HuH-7 (cell line): Measurements from ENCODE around the gene RPLP1.

Experiments used
- DNase-seq: peaks from one replicate; pipeline ENCODE4 v3.0.0; 2011; ENCODE audit warnings: low spot score

The RPLP1 gene

DNA sequence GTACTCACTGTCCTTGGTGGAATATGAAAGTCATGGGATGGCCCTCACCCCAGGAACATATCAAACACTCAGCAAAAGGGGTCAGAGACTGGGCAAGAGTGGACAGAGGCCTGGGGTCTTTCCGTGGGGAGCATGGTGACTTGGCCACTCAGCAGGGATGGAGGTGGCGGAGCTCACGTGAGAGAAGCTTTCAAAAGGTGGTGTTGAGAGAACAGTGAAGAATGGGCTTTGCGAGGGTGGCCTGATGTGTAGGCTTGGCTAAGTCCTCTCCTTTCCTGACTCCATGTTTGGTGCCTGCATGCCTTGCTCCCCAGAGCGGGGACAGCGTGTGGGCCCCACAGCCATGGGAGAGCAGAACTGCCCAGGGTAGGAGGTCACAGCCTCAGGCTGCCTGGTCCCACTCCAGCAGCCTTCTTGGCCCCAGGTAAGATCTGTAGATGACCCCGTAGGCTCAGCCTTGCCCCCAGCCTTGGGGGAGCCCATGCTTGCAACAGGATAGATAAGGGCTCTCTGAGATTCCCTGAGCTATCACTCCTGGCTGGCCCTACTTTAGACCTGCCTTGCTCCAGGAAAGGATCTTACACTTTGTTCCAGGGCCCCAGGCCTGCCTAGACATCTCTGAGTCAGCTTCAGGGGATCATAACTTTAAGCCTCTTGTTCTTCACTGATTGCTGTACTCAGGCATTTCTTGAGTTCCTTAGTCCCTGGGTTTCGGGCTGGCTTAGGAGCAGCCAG, 17.0 kb downstream of the RPLP1 start:
- DNase-seq: no peak

DNA sequence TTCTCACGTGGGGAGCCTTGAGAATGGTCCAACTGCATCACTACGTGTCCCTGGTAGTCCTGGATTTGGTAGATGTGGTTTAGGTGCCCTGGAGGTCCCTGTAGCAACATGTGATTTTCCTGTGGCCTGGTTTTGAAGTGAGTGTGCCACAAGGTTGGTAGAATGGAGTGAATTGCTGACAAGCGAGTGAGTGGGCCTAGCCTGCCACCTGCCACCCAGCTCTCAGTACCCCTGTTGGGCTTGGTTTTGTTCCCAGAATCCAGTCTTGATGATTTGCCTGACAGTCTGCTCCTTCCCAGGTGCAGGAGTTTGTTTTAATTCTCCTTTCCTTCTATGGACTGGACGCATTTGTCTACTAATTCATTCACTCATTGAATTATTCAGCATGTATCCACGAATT, 19.4 kb downstream of the RPLP1 start:
- DNase-seq: no peak

DNA sequence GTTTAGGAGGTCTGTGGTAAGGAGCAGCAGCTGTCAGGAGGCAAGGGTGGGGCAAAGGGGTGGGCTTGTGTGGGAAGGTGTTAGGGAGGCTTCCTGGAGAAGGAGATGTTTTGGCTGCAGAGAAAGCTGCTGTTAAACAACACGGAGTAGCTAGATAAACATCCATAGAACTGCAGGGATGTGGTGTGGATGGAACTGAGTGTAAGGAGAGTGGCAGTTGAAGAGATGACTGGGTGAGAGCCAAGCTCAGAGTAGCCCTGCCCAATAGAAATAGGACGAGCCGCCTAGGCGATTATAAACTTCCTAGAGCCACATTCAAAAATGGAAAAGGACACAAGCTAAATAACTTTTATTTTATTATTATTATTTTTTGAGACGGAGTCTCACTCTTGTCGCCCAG, 19.9 kb downstream of the RPLP1 start:
- no peak for DNase-seq

- no peak for DNase-seq
Observed at GRCh38 chr15:69474291-69474690, 21.7 kb downstream of the RPLP1 start.

DNA sequence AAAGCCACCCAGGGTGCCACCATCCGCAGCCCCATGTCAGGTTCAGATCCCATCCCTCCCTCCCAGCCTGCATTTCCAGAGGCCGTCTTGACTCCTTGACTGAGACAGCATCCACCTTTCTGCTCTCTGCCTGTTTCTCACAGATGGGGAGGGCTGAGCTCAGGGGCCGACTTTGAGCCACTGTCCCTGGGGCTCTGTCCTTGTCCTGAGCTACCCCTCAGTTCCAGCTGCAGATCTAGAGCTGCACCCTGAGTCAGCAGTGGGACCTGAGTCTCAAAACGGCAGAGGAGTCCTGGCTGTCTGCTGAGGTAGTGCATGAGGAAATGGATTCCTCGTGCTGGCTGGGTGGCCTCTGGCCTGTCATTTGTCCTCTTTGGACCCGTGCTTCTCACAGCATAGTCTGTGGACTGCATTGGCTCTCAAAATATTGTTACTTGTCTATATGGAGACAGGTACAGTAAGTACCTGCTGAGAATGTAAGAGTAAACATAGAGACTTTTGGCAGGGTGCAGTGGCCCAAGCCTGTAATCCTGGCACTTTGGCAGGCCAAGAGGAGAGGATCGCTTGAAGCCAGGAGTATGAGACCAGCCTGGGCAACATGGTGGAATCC, 22.3 kb downstream of the RPLP1 start:
- DNase-seq: no peak

DNA sequence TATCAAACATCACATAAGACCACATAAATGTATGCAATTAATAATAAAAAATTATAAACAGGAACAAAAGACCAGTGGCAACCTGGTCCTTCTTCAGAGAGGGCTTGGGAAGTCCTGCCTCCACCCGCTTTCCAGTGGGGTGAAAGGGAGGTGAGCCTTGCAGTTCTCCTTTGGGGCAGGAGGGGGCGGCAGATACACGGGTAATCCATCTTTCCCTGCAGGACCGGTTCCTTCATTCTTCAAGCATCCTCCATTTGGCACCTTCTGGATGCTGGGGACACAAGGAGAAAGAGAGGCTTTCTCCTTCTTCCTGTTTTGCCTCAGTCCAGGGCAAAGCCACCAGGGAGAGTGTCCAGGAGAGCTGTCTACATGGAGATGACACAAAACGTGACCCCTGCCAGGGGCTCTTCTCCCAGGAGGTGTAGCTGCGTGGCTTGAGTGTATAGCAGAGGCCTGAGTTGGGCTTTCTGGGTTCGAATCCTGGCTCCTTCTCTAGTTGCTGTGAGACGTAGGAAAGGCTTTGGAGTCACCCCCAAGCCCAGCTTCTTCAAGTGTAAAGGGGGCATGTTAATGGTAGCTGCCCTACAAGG, 23.2 kb downstream of the RPLP1 start:
- DNase-seq: peak; percentile 89

DNA sequence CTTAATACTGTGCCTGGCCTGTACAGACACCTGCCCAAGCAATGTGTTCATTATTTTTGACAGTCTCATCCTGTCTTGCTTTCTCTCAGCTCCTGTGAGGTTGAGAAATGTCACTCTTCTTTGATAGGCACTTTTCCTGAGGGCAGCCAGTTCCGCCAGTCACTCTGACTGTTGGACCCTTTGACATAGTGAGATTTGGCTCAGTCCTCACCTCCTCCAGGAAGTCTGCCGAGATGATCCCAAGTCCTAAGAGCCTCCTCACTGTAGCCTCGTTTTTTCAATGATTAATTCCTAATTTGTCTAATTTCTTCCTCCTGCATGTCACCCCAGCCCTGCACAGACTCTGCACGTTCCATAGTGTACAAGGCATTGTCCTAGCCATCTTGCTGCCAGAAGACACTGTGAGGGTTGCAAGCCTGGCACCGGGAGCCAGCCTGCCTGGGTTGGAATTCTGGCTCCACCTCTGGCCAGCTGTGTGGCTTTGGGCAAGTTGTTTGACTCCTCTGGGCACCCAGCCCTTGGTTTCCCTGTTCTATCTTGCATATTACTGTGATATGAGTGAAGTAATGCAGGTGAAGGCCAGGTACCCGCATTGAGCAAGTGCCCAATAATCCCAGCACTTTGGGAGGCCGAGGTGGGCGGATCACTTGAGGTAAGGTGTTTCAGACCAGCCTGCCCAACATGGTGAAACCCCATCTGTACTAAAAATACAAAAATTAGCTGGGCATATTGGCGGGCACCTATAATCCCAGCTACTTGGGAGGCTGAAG, 24.3 kb downstream of the RPLP1 start:
- DNase-seq: no peak

- DNase-seq: peak; percentile 89
Observed at GRCh38 chr15:69478259-69478781, 25.7 kb downstream of the RPLP1 start.

GRCh38 chr15:69479081-69479480, 26.5 kb downstream of the RPLP1 start:
- DNase-seq: no peak

- no peak for DNase-seq
Observed at GRCh38 chr15:69479971-69480370, 27.4 kb downstream of the RPLP1 start.

DNA sequence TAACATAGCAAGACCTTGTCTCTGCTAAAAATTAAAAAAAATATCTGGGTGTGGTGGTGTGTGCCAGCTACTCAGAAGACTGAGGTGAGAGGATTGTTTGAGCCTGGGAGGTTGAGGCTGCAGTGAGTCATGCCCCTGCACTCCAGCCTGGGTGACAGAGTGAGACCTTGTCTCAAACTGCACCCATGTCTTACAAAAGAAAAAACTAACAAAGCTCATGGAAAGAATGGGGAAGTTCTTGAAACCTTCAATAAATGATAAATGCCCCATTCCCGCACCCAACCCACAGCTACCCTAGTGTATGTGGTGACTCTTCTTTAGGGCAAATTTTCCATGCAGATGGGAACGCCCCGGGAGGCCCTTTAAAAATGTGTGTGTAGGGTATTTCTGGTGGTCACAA, 28.3 kb downstream of the RPLP1 start:
- no peak for DNase-seq

DNA sequence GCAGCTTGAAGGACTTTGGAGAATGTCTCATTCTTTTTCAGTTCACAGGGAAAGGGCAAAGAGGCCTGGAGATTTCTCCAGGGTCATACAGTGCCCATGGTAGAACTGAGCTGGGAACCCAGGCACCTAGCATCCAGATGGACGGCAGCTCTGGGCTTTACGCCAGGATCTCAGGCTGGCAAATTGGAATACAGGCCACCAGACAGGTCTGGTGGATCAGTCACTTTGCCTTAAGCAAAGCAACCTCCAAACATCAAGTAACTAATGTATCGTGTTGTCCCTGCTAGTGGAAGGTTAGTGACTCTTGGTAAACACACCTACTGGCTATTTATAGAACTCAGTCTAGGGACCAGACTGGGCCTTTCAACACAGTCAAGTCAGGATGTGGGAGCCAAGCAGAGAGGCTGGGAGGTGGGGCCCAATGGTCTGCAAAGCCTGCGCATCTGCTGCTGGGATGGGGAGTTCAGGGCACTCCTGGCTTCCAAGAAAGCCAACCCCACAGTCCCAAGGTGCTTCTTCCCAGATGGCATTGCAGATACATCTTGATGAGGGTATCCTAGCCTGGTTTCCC, 30.2 kb downstream of the RPLP1 start:
- DNase-seq: no peak

DNA sequence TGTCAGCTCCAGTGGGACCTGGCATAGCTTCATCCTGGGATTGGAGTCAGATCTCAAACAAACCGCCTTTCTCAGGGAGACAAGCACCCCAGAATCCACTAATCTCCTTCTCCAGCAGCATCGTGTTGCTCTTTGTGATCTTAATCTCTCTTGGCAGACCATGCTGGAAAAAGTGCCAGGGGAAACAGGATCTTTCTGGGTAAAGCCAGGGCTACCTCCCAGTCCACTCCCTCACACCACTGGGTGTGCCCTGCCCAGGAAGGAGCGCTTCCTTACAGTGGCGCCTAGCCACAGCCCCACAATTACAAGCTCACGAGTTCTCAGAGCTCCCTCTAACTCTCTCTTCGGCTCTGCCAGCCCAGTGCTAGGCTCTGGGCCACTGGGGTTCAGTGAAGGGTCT, 32.2 kb downstream of the RPLP1 start:
- DNase-seq: no peak

- no peak for DNase-seq
Observed at GRCh38 chr15:69486481-69487110, 34.0 kb downstream of the RPLP1 start.

DNA sequence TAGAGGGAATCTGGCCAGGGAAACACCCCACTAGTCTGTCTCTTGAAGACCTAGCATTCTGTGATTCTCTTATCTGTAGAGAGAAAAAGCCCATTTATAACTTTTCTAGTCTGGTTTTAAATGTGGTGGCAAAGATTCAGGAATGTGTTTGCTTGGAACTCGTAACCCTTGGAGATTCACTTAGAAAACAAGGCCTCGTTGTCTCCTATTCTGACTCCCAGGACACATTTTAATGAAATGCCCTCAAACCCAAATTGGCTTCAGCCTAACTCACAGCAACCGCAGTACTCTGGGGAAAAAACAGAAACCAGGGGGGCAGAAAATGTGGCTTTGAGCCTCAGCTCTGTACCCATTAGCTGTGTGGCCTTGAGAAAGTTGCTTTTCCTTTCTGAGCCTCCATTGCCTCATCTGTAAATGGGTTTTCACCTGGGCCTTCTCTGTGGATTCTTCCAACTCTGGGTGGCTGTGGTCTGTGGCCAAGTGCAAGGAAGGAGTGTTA, 36.5 kb downstream of the RPLP1 start:
- no peak for DNase-seq

GRCh38 chr15:69490356-69491037, 37.9 kb downstream of the RPLP1 start:
- no peak for DNase-seq

GRCh38 chr15:69491038-69491505, 38.5 kb downstream of the RPLP1 start:
- no peak for DNase-seq

DNA sequence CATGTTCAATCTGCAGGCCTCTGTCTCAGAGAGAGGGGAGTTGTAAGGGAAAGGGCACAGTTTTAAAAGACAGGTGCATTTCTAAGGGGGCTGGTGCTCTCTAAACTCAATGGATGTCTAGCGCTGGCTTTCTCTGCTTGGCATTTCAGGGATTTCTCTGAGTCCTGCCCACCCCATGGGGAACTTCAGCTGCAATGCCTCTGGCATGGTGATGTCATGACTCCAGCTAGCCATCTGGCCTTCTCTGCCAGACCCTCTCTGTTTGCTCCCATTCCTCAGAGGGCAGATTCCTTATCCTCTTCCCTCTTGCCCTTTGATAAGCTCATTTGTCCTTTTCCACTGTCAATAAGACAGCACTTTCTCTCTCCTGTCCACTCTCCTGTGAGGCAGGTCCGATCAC, 40.8 kb downstream of the RPLP1 start:
- DNase-seq: no peak

DNA sequence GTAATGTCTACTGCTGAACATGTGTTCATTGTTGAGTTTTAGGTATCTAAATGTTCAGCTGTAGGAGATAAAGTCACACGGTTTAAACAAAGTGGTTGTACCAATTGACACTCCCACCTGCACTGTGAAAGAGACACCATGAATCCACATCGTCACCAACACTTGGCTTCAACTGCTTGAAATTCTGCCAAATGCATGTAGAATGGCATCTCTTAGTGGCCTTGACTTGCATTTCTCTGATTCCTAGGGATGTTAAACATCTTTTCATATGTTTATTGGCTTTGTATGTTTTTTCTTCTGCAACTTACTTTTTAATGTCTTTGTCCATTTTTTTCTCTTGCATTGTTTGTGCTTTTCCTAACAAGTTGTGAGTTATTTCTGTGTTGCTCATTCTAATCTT, 43.4 kb downstream of the RPLP1 start:
- no peak for DNase-seq

- DNase-seq: no peak
Observed at GRCh38 chr15:69497076-69497475, 44.5 kb downstream of the RPLP1 start.

DNA sequence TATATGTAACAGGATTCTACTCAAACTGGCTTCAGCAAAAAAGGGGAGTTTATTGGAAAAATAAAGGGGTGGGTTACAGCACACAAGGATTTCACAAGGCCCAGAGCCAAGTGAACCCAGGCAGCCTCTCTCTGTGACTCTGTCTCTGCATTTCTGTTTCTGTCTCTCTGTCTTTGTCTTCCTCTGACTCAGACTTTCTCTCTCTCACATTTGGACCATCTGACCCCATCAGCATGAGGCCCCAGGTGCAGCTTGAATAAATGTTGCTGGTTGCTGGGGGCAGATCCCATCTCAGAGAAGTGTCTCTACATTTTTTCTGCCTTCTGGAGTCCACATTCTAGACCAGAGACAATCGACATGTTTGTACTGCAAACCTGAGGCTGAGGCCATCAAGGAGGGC, 45.0 kb downstream of the RPLP1 start:
- no peak for DNase-seq
